Mesothelial cell of epicardium (in vitro differentiated cells): ENCODE measurements around the gene ADAMTS5. TPM values are rescaled to one million over a fixed set of nuclear protein-coding genes. Genes with fewer than 3 reads are reported as not detected.

ENCODE experiments used
- DNase-seq, 2 experiments: peaks; one replicate each; pipeline ENCODE4 v3.0.0; 2021; ENCODE audit warnings: low spot score in 2 of 2; ENCODE audit not compliant: unreplicated experiment in 2 of 2
- H3K27ac Mint-ChIP-seq: 2 replicates; pipeline ENCODE4 v1.8.0; 2021; ENCODE audit warnings: mixed read lengths
- H3K27me3 Mint-ChIP-seq: 2 replicates; pipeline ENCODE4 v1.8.0; 2021; ENCODE audit warnings: low read depth, mixed read lengths
- H3K36me3 Mint-ChIP-seq: 2 replicates; pipeline ENCODE4 v1.8.0; 2021; ENCODE audit warnings: mixed read lengths
- H3K4me1 Mint-ChIP-seq: 2 replicates; pipeline ENCODE4 v1.8.0; 2021; ENCODE audit warnings: mixed read lengths
- H3K4me3 Mint-ChIP-seq: 2 replicates; pipeline ENCODE4 v1.8.0; 2021; ENCODE audit warnings: mild to moderate bottlenecking, moderate library complexity, mixed read lengths
- H3K9me3 Mint-ChIP-seq: 2 replicates; pipeline ENCODE4 v1.8.0; 2021; ENCODE audit warnings: mixed read lengths
- CTCF ChIP-seq: fragments of 200-600 bp; sonication (generic); IDR thresholded peaks from one replicate; pipeline ENCODE4 v1.5.0; 2021; ENCODE audit warnings: antibody characterized with exemption; ENCODE audit not compliant: unreplicated experiment
- microRNA-seq: library from miRNA; unstranded; fragments of <30 nt; microRNA quantifications from one replicate; pipeline ENCODE4 v1.2.0, GENCODE V29; 2021; ENCODE audit warnings: inconsistent platforms, mixed read lengths
- total RNA-seq: library from RNA; stranded (reverse); gene quantifications from 3 replicates; pipeline ENCODE4 v1.2.1, GENCODE V29; 2021

The ADAMTS5 gene
- total RNA-seq, 1 donor from 2014 or later, result 4.4 TPM

- Mint-ChIP-seq H3K4me3 (no peak overlapping the region), H3K9me3 (peaks cover 17% of the 10 kb centered on the region), H3K27me3 (no peaks in the 10 kb centered on the region), H3K27ac (no peak overlapping the region), H3K4me1 (peaks cover 15% of the 10 kb centered on the region), H3K36me3 (peaks cover 4% of the 10 kb centered on the region)
- no peak for DNase-seq
- no peak for TF ChIP-seq CTCF
These were observed 89.9 kb downstream of the ADAMTS5 start for GRCh38 chr21:26877018-26877417.

- Mint-ChIP-seq H3K4me3 (no peak overlapping the region), H3K36me3 (peaks cover 6% of the 10 kb centered on the region), H3K4me1 (peaks cover 7% of the 10 kb centered on the region), H3K27ac (no peak overlapping the region), H3K9me3 (peaks cover 33% of the 10 kb centered on the region), H3K27me3 (no peaks in the 10 kb centered on the region)
- no peak for DNase-seq
- TF ChIP-seq CTCF, result no peak
These were observed 92.5 kb downstream of the ADAMTS5 start for GRCh38 chr21:26874347-26874746.

Small RNAs within 50 kb of the gene (microRNA-seq; reads per million reads assigned to microRNA genes)
- not detected for gene MIR4759

Other genes with a start within 250 kb of the ADAMTS5 start
- gene ADAMTS1, start 121.7 kb downstream of the ADAMTS5 start, total RNA-seq, result 67.8 to 77.6 TPM (median 72.7 TPM) in 3 replicates